Breast epithelium (tissue), 3 donors: ENCODE measurements around the gene SF3B1.

Experiments
- CTCF ChIP-seq, 3 donors: fragments of 450-650 bp; IDR thresholded peaks; one replicate each; pipeline ENCODE4 v1.5.1; 2016 to 2017; ENCODE audit warnings: antibody characterized with exemption in 3 of 3, mild to moderate bottlenecking in 3 of 3, moderate library complexity in 3 of 3
- POLR2AphosphoS5 ChIP-seq, 3 donors: sonication (generic); formaldehyde crosslinking; IDR thresholded peaks; one replicate each; pipeline ENCODE4 v1.6.1; 2017; ENCODE audit warnings: antibody characterized with exemption in 3 of 3

- TF ChIP-seq CTCF (IDR thresholded peaks at IDR 0.05), result no peak
- no peak for TF ChIP-seq POLR2AphosphoS5 (IDR thresholded peaks at IDR 0.05)
These were observed 19.1 kb upstream of the SF3B1 start for GRCh38 chr2:197453914-197454398.
